GM12878 (cell line): ENCODE results near the gene SNCB. TPM values are rescaled to one million over a fixed set of nuclear protein-coding genes. Genes with fewer than 3 reads are reported as not detected.
A peak's percentile ranks its signal among the peaks of the same experiment; 100 is the strongest.

Experiments
- CREM ChIP-seq: IDR thresholded peaks from 2 replicates; pipeline ENCODE4 v1.6.1; 2014; ENCODE audit warnings: antibody characterized with exemption, low read depth
- EED ChIP-seq: sonication (generic); IDR thresholded peaks from 2 replicates; pipeline ENCODE4 v1.6.1; 2016; ENCODE audit warnings: antibody characterized with exemption, low read depth
- EZH2 ChIP-seq: IDR thresholded peaks from 2 replicates; pipeline ENCODE4 v1.6.1; 2012; ENCODE audit warnings: low read depth, mild to moderate bottlenecking, control low read depth, inconsistent platforms, low read length, borderline replicate concordance; ENCODE audit not compliant: control insufficient read depth
- FOXM1 ChIP-seq: IDR thresholded peaks from 2 replicates; pipeline ENCODE4 v1.6.1; 2012; ENCODE audit warnings: low read depth, mild to moderate bottlenecking, inconsistent platforms, low read length, moderate library complexity
- IKZF2 ChIP-seq, 2 experiments: fragments of 450-650 bp; IDR thresholded peaks; 2 replicates each; pipeline ENCODE4 v1.6.1; 2017; ENCODE audit warnings: mild to moderate bottlenecking in 2 of 2, moderate library complexity in 2 of 2
- MEF2B ChIP-seq: fragments of 450-650 bp; IDR thresholded peaks from 2 replicates; pipeline ENCODE4 v1.6.1; 2018; ENCODE audit warnings: mild to moderate bottlenecking, moderate library complexity; ENCODE audit not compliant: partially characterized antibody, poor library complexity, severe bottlenecking
- NFYA ChIP-seq: IDR thresholded peaks from 2 replicates; pipeline ENCODE4 v1.6.1; 2011; ENCODE audit warnings: low read depth, mild to moderate bottlenecking, low read length, improper control_type of control experiment, borderline replicate concordance
- POLR2AphosphoS2 ChIP-seq: IDR thresholded peaks from 2 replicates; pipeline ENCODE4 v1.6.1; 2011; ENCODE audit warnings: low read depth, mild to moderate bottlenecking, low read length, improper control_type of control experiment, moderate library complexity
- REST ChIP-seq: IDR thresholded peaks from 2 replicates; pipeline ENCODE4 v1.6.1; 2012; ENCODE audit warnings: mild to moderate bottlenecking, low read depth, low read length
- RFX5 ChIP-seq: IDR thresholded peaks from 2 replicates; pipeline ENCODE4 v1.6.1; 2011; ENCODE audit warnings: low read depth, low read length, improper control_type of control experiment
- RUNX3 ChIP-seq: IDR thresholded peaks from 2 replicates; pipeline ENCODE4 v1.6.1; 2012; ENCODE audit warnings: low read length, inconsistent platforms
- SPI1 ChIP-seq: IDR thresholded peaks from 2 replicates; pipeline ENCODE4 v1.6.1; 2011; ENCODE audit warnings: low read depth, mild to moderate bottlenecking, low read length, moderate library complexity, borderline replicate concordance; ENCODE audit not compliant: insufficient read depth
- TCF3 ChIP-seq: IDR thresholded peaks from 2 replicates; pipeline ENCODE4 v1.6.1; 2012; ENCODE audit warnings: low read depth, mild to moderate bottlenecking, low read length, borderline replicate concordance; ENCODE audit not compliant: insufficient read depth
- YY1 ChIP-seq: IDR thresholded peaks from 2 replicates; pipeline ENCODE4 v1.6.1; 2011; ENCODE audit warnings: low read depth, mild to moderate bottlenecking, low read length
- polyA plus RNA-seq, 11 experiments: library from polyadenylated mRNA; depleted of rRNA in 4 of 11; unstranded in 6 of 11; stranded (reverse) in 5 of 11; fragments of >200 nt; fragmentation: Nextera tagmentation in 4 of 11; fragmentation: Illumina TruSeq in 1 of 11; extraction: Ambion mirVana in 4 of 11; extraction: Trizol in 1 of 11; gene quantifications; 1 replicate in 1 of 11; 2 replicates in 10 of 11; pipeline versions ENCODE4 v1.2.1 to v1.2.3, GENCODE V29; 2011 to 2016; ENCODE audit warnings: inconsistent platforms in 2 of 11, missing spikeins in 2 of 11, low read depth in 1 of 11
- total RNA-seq, 4 experiments: library from RNA; depleted of rRNA in 3 of 4; stranded (reverse); fragments of >200 nt in 3 of 4; fragmentation: Illumina TruSeq in 1 of 4; extraction: Trizol in 1 of 4; gene quantifications; 2 replicates each; pipeline versions ENCODE4 v1.2.1 to v1.2.3, GENCODE V29; 2013 to 2021
- TF ChIP-seq, protein P1 (sequence below): fragments of 450-650 bp; IDR thresholded peaks from 2 replicates; pipeline ENCODE4 v1.6.1; 2016; ENCODE audit warnings: mild to moderate bottlenecking
- TF ChIP-seq, protein P2 (sequence below): fragments of 450-650 bp; IDR thresholded peaks from 2 replicates; pipeline ENCODE4 v1.6.1; 2017; ENCODE audit warnings: borderline replicate concordance

Gene SNCB
- total and polyA plus RNA-seq, 10 of the 15 experiments (the other 5 are each of a cell fraction or from before 2014, with no cell fraction given): 0.75 TPM; not detected in 9

- TF ChIP-seq, protein P1, sequence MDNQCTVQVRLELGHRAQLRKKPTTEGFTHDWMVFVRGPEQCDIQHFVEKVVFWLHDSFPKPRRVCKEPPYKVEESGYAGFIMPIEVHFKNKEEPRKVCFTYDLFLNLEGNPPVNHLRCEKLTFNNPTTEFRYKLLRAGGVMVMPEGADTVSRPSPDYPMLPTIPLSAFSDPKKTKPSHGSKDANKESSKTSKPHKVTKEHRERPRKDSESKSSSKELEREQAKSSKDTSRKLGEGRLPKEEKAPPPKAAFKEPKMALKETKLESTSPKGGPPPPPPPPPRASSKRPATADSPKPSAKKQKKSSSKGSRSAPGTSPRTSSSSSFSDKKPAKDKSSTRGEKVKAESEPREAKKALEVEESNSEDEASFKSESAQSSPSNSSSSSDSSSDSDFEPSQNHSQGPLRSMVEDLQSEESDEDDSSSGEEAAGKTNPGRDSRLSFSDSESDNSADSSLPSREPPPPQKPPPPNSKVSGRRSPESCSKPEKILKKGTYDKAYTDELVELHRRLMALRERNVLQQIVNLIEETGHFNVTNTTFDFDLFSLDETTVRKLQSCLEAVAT: no peak
- TF ChIP-seq RFX5 (no peak), NFYA (no peak), CREM (no peak), TCF3 (0 out of 2 replicates have a peak, but pooled peaks have one; percentile 18), YY1 (no peak), MEF2B (no peak), IKZF2 (IDR thresholded peaks at IDR 0.05) (peak; percentile 37 to 41; a peak in 2 of 4 replicates), SPI1 (peak; percentile 5; the same call in 1 of the 2 replicates), POLR2AphosphoS2 (no peak), EZH2 (no peak), EED (0 out of 2 replicates have a peak, but pooled peaks have one; percentile 34), REST (no peak), RUNX3 (peak; percentile 67), FOXM1 (no peak)
- TF ChIP-seq, protein P2, sequence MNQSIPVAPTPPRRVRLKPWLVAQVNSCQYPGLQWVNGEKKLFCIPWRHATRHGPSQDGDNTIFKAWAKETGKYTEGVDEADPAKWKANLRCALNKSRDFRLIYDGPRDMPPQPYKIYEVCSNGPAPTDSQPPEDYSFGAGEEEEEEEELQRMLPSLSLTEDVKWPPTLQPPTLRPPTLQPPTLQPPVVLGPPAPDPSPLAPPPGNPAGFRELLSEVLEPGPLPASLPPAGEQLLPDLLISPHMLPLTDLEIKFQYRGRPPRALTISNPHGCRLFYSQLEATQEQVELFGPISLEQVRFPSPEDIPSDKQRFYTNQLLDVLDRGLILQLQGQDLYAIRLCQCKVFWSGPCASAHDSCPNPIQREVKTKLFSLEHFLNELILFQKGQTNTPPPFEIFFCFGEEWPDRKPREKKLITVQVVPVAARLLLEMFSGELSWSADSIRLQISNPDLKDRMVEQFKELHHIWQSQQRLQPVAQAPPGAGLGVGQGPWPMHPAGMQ: no peak
Measured at GRCh38 chr5:176658817-176659511, 28.6 kb upstream of the SNCB start (continued).
